ENCODE data around the gene TTI1.

TTI1 gene

DNA sequence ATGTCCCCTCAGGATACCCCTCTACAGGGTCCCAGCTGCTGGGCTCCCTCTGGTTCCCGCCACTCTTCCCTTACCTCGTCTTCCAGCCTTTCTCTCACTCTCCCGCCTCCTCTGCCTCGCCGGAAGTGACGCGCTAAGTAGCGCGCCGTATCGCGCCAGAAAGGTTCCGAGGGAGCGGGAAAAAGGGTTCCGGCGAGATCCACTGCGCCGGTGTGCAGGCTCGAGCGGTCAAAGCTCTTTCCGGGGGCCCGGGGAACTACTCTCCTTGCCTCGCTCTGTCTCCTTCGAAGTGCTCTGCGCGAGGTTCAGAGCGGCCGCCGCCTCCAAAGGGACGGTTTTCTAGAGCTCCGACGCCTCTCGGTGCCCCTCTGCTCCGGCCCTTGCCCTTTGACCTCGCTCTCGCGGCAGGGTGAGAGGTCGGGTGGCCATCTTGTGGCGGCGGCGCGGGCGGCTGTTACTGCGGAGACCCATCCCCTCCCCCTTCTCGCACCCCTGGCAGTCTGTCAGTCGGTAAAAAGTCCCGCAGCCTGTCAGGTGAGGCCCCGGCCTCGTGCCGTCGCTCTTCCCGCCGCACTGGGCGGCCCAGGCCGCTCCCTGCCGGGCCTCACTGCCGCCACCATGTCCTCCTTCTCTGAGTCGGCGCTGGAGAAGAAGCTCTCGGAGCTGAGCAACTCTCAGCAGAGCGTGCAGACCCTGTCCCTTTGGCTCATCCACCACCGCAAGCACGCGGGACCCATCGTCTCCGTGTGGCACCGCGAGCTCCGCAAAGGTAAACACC lies at the start of gene TTI1, which contains the start of gene RPRD1B:
Gene TTI1, minus strand, starts transcription at position 127 of the 778 bp plus-strand sequence. CDS start 19,640 bp downstream, outside the sequence.
Gene RPRD1B, plus strand, starts transcription at position 417 of the 778 bp plus-strand sequence. Its CDS starts 202 bp downstream, at position 619.
- DNase-seq, result peak; percentile 79 to 98 (median 90)
- intact Hi-C loops (cut with DNase I), result no loop called here

DNA sequence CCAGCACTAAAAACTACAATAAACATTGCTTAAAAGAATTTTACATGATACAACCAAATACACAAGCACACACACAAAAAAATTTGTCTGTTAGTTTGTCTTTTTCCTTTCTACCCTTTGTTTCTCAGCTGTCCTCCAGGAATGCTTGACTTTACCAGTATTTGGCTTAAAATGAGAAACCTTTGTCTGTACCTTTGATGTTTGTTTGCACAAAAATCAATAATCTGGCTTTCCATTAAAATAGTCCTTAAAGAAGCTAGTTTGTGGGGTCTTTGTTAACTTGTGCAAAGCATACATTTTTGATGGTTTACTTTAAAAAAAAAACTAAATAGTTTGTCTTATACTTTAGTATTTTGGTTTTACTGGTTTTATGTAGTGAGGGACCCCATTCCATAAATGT lies 49.6 kb upstream of the TTI1 start:
- DNase-seq, result no peak
- intact Hi-C loops (cut with DNase I), result no loop called here

DNA sequence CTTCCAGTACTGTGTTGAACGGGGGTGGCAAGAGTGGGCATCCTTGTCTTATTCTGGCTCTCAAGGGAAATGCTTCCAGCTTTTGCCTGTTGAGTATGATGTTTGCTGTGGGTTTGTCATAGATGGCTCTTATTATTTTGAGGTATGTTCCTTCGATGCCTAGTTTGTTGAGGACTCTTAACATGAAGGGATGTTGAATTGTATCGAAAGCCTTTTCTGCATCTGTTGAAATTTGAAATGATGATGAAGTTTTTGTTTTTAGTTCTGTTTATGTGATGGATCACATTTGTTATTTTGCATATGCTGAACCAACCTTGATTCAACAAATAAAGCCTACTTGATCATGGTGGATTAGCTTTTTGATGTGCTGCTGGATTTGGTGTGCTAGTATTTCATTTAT lies 48.3 kb upstream of the TTI1 start:
- intact Hi-C loops (cut with DNase I), result no loop called here
- DNase-seq, result no peak

DNA sequence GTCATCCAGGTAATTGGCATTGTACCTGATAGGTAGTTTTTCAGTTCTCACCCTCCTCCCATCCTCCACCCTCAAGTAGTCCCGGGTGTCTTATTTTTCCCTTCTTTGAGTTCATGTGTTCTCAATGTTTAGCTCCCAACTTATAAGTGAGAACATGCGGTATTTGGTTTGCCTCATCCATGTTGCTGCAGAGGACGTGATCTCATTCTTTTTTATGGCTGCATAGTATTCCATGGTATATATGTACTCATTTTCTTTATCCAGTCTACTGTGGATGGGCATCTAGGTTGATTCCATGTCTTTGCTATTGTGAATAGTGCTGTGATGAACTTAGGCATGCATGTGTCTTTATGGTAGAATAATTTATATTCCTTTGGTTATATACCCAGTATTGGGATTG lies 46.1 kb upstream of the TTI1 start:
- intact Hi-C loops (cut with DNase I), result no loop called here
- no peak for DNase-seq

DNA sequence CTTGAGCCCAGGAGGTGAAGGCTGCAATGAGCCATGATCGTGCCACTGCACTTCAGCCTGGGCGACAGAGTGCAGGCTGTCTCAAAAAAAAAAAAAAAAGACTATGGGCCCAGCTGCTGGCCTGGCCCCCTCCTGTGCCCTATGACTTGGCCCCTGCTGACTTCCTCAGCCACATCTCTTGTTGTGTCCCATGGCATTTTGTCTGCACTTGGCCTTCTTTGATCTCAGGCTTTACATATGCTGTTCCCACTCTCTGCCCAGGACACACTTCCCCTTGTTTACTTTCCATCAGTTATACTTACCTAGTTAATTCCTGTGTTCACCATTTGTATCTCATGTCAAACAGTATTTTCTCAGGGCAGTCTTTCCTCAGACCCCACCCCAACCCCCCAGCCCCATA lies 44.8 kb upstream of the TTI1 start:
- intact Hi-C loops (cut with DNase I), result no loop called here
- DNase-seq, result no peak

DNA sequence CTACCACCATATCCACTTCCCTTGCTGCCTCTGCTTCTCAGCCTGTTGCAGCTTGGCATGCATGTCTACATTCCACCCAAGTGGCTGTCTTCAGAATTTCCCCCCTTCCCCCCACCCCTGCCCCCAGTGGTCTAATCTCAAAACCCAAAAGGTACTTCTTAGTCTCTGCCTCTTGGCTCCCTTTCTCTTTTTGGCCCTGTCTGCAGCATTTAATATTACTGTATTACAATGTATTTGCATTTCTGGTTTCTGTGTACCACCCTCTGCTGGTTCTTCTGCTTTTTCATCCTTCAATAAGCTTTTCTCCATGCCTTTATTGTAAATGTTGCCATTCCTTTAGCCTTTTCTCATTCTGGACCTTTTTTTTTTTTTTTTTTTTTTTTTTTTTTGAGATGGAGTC lies 43.3 kb upstream of the TTI1 start:
- intact Hi-C loops (cut with DNase I), result no loop called here
- no peak for DNase-seq

DNA sequence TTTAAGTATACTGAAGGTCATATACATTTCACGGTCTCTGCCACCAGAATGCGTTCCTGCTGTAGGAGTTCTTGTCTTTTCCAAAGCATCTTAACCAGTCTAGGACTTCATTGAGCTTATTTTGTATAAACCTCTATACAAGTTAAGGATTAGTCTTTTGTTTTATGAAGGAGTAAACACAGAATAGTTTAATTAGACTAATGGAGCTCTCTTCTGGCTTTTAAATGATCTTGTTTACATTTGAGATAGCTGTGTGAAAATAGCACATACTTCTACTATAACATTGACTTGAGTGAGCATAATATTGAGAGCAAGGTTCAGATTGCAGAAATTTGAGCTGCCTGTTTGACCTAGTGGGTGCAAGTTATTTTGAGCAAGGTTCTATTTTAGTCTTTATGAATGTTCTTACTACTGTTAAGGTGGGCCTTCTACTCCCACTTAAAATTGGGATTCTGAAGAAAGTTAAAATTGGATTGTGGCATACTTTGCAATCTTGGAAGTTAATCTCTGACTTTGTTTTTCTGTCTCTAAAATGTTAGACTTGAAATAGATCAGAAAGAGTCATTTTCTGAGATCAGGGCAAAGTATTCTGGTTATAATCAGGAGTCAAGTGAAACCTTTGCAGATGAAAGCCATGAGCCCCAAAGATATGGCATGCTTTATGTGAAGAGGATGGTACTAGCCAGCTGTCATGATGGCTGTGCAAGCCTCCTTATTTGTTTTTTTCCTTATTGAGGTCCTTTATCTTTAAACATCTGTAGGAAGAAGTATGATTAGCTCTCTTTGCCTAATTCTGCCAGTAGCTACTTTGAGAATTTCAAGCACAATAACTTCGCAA lies 42.1 kb upstream of the TTI1 start:
- intact Hi-C loops (cut with DNase I), result no loop called here
- no peak for DNase-seq

DNA sequence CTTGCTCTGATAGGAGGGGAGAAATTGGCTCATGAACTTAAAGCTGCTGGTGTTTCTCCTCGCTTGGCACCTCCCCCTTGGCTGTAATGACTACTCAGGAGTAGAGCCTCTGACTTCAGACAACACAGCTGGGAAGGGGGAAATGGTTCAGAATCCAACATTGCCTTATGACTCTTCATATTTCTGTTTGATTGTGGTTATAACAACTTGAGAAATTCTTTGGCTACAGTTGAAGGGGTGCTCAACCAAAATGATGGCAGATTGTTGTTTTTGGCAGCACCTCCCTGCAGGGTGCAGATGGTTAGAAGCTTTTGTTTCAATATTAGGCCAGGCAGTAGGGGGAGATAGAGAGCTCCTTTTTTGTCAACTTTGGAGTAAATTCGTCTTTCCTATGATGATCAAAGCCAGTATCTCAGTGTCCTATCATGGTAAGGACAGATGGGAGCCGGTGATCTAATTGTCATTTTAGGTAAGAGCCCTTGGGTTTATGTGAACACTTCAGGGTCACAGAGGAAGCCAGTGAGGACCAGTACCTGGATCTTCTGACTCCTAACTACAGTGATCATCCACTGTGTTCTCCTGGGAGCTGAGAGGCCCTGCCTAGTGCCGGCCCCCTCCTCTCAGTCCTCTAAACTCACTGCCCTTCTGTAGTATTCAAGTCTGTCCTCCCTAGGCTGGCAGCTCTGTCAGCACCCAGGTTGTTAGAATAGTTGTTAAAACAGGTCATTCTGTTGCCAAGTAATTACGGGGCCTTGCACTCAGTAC lies 40.2 kb upstream of the TTI1 start:
- intact Hi-C loops (cut with DNase I), result no loop called here
- no peak for DNase-seq

DNA sequence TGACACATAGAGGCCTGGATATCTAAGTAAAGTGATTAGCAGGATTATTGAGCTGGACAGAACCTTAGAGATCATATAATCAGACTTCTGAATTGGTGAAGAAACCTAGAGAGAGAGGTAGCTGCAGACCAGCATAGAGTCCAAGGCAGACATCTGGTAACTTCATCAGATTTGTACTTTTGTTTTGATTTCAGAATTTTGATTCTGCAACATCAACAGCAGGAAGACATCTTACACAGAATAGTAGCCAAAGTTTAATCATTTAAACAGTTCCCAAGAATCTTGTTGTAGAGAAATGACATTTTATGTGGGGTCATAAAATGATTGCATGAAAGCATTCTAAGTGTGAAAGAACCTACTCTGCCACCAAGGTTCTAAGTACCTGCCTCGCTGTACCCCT lies 39.6 kb upstream of the TTI1 start:
- no peak for DNase-seq
- intact Hi-C loops (cut with DNase I), result no loop called here

DNA sequence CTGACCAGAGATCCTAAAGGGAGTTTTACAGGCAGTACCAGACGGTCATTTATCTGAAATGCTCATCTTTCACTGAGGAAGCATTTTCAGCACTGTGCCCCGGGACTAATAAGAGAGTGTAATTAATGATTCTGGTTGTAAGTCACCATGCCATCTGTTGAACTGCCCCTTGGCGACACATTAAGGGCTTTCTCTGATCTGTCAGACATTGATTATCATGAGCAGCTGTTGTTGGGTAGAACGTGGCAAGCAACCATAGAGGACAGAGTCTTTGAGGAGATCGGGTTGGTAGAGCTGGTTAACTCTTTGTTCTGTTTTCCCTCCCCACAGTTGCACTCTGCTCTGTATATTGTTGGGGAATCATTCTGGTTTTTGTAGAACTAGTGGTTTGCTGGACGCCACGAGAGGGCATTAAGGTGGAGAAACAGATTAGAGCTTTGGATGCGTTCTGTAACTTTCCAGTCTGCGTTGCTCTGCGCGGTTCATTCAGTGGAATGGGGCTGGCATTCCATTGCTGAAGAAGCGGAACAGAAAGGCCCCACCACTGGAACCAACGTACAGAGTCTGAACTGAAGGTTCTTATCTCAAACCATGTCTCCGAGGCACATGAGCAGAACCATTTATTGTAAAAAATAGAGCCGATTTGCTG lies 34.6 kb upstream of the TTI1 start:
- no peak for DNase-seq
- intact Hi-C loops (cut with DNase I), result no loop called here

DNA sequence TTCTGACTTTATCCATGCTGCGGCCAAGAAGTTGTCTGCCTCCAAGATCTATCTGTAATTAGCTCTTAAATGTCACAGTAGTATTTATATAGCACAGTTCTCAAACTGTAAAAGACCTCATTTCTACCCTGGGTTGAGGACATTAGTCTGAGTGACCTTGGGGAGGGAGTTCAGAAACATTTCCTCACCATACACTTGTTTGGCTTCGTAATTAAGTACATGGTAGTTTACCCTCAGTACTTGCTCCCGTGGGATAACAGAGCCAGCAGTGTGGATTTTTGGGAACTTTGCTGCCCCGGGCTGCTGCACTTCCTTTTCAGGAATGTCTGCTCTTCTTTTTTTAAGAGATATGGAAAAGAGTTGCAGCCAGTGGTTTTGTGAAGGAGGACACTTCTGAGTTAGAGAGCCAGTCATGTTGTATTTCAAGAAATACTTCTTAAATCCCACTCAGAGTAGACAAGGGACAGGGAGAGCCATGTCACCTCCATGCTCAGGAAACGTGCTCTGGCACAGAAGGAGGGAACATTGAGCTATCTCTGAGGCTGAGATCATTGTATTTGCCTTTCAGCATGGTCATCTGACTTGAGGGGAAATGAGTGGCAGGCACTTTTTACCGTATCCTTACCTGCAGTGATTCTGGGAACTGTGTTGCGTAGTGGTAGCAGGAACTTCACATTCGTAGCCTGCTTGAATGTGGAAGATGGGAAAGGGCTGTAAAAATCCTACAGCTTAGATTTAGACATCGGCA lies 33.9 kb upstream of the TTI1 start:
- intact Hi-C loops (cut with DNase I), result no loop called here
- DNase-seq, result no peak

DNA sequence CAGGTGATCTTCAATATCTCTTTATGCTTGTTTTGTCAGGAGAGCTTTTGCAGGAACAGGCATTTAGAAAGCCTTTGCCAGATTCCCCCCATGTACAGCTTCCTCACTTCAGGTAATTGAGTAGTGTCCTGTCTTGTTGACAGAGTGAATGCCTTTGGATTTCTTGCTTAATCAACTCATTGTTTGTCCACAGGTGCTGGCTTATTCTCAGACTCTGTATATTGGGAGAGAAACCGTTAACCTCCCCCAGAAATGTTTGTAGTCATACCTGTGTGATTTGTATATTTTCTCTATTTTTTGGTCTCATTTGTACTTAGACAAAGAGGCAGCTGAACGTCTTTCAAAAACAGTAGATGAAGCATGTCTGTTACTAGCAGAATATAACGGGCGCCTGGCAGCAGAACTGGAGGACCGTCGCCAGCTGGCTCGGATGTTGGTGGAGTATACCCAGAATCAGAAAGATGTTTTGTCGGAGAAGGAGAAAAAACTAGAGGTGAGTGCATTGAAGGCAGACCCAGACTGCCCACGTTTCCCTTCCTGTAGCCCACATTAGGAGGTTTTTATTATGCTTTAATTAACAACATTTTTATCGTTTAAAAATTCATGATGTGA lies 32.6 kb upstream of the TTI1 start:
- DNase-seq, result peak; percentile 15 to 90 (median 36)
- intact Hi-C loops (cut with DNase I), result no loop called here

DNA sequence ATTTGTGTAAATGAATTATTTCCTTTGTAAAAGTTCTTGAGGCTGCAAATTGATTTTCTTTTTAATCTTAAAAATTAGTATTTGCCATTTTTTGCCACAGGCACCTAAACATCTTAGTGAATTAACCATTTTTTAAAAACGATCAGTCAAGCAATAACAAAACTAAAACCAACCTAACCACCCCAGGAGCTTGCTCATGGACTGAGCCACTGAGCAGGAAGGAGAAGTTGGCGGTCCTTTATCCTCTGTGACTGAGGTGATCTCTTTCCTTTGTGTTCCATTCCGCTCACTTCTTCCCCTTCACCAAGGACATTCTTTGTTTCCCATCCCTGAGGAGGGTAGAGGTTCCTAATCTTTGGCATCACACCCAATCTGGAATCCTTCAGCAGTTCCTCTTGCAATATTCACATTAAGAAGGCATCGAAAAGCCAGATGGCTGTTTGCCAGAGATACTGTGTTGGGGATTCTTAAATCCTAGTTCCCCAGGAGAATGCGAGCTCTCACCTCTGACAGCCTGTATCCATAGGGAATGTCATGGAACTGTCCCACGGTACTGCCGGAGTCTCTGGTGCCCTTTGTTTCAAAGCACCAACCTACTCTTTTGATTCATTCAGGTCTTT lies 30.8 kb upstream of the TTI1 start:
- no peak for DNase-seq
- intact Hi-C loops (cut with DNase I), result no loop called here

DNA sequence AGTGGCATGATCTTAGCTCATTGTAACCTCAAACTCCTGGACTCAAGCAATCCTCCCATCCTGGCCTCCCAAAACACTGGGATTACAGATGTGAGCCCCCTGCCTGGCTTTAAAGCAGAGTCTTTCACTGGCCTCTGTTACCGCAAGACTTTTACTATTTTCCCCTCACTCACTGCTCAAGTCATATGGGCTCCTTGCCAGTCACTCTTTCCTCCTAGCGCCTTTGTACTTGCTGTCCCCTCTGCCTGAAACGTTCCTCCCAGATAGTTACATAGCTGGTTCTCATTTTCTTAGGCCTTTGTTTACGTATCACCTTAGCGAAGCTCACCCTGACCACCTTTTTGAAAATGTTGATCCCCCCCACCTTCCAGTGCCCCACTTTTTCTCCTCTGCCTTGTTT lies 29.6 kb upstream of the TTI1 start:
- intact Hi-C loops (cut with DNase I), result no loop called here
- DNase-seq, result no peak

DNA sequence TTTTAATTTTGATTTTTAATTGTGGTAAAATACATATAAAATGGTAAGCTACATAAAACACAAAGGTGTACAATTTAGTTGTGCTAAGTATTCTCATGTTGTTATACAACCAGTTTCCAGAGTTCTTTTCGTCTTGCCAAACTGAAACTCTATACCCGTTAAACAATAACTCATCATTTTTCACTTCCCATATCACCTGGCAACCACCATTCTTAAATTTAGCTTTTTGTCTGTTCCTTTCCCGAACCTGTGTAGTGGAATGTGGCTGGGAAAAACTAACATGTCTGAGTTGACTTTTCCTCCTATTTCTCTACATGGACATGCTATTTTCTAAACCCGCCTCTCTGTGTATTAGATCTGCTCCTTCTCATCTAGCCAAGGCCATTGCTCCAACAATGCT lies 27.9 kb upstream of the TTI1 start:
- intact Hi-C loops (cut with DNase I), result no loop called here
- no peak for DNase-seq

DNA sequence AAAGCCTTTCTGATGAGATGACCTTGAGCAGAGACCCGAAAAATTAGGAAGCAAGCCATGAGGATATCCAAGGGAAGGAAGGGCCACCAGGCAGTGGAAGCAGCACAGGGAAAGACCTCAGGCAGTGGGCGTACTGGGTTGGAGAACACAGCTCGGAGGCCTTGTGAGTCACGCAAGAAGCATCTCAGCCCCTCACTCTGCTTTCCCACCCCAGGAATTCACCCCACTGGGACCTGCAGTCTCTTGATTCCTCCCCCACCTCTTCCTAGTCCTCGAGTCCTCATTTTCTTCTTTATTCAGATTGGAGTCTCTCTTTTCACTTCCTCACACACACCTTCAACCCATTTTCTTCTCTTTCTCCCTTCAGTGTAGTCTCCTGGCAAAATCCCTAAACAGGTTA lies 27.3 kb upstream of the TTI1 start:
- DNase-seq, result no peak
- intact Hi-C loops (cut with DNase I), result no loop called here

DNA sequence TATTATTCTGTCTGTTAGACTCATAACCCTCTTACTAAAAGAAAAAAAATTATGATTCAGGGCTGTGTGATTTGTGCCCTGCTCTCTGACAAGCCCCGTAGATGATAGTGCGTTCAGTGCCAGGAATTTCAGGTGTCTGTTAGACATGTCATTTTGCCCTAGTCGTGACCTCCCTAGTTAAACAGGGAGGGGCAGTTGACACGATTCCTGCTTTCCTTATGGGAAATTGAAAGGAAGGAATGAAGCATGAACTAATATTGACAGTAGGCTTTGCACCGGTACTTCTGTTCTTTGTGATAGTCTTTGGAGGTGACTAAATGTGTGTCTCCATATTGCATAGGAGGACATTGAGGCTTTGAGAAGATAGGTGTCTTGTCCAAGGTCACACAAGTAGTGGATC lies 26.6 kb upstream of the TTI1 start:
- intact Hi-C loops (cut with DNase I), result loop anchor here (5.0 kb wide), 2 partner anchors 262 to 347 kb away; no protein-coding TSS in a partner anchor
- no peak for DNase-seq

DNA sequence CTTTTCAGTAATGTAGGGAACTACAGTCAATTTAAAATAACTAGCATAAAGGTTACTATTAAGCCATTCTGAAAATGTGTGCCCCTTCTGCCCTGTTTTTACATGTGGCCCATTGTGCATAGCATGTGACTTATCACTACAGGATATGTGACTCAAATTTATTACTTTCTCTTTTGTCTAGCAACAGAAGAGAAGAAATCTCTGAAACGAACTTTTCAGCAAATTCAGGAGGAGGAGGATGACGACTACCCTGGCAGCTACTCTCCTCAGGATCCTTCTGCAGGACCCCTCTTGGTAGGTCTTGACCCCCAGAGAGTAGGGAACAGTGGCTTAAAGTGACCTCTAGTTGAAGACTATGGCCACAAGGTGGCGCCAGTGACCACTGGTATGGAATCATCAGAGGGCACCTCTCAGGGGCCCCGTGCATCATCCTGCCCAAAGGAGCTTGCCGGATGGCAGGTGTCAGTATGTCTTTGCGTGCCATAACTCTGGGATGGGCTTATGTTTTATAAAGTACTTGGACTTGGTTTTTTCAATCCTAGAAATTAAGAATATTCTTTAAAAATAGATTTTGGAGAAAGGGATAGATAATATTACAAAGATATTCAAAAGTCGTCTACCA lies 24.2 kb upstream of the TTI1 start:
- intact Hi-C loops (cut with DNase I), result loop anchor here (2.0 to 5.0 kb wide), 4 partner anchors 107 to 350 kb away; partner anchors contain the start of gene TGM2
- peak; percentile 41 to 96 (median 85) for DNase-seq
